OCI-LY1 (cell line): ENCODE results near the gene SKOR2.

Source experiments
- H2AFZ ChIP-seq: fragments of 200-600 bp; sonication (generic), shearing (Covaris generic); 2 replicates; pipeline ENCODE4 v1.6.0; 2014; ENCODE audit warnings: antibody characterized with exemption, mild to moderate bottlenecking, low read length
- H3F3A ChIP-seq: fragments of 200-600 bp; sonication (generic), shearing (Covaris generic); 2 replicates; pipeline ENCODE4 v1.6.0; 2014; ENCODE audit warnings: mild to moderate bottlenecking, antibody characterized with exemption, low read length, moderate library complexity; ENCODE audit not compliant: insufficient read depth
- H3K27ac ChIP-seq: fragments of 200-600 bp; sonication (generic); 2 replicates; pipeline ENCODE4 v1.5.1; 2014; ENCODE audit warnings: low read length, mixed run types, mild to moderate bottlenecking, low read depth; ENCODE audit not compliant: poor library complexity, severe bottlenecking
- H3K27me3 ChIP-seq: fragments of 200-600 bp; sonication (generic); 2 replicates; pipeline ENCODE4 v1.6.0; 2014; ENCODE audit warnings: antibody characterized with exemption, mild to moderate bottlenecking, low read length, moderate library complexity; ENCODE audit not compliant: insufficient read depth
- H3K36me3 ChIP-seq: fragments of 200-600 bp; sonication (generic); 2 replicates; pipeline ENCODE4 v1.6.1; 2014; ENCODE audit warnings: mild to moderate bottlenecking, antibody characterized with exemption, low read length, moderate library complexity, mixed read lengths; ENCODE audit not compliant: insufficient read depth
- H3K4me1 ChIP-seq: fragments of 200-600 bp; sonication (generic); 2 replicates; pipeline ENCODE4 v1.5.1; 2014; ENCODE audit warnings: mild to moderate bottlenecking, low read length, moderate library complexity; ENCODE audit not compliant: insufficient read depth, severe bottlenecking
- H3K4me2 ChIP-seq: fragments of 200-600 bp; sonication (generic), shearing (Covaris generic); 2 replicates; pipeline ENCODE4 v1.6.1; 2014; ENCODE audit warnings: low read length
- H3K4me3 ChIP-seq: fragments of 200-600 bp; sonication (generic); 2 replicates; pipeline ENCODE4 v1.5.1; 2014; ENCODE audit warnings: low read length, low read depth, mild to moderate bottlenecking, mixed read lengths; ENCODE audit not compliant: poor library complexity, severe bottlenecking
- H3K79me2 ChIP-seq: fragments of 200-600 bp; shearing (Covaris generic); 2 replicates; pipeline ENCODE4 v1.6.1; 2016; ENCODE audit warnings: mixed run types, low read length, mixed read lengths; ENCODE audit not compliant: insufficient read depth
- H3K9ac ChIP-seq: fragments of 200-600 bp; sonication (generic), shearing (Covaris generic); 2 replicates; pipeline ENCODE4 v1.6.1; 2014; ENCODE audit warnings: mild to moderate bottlenecking, low read length, mixed read lengths
- H3K9me2 ChIP-seq: fragments of 200-600 bp; sonication (generic), shearing (Covaris generic); 2 replicates; pipeline ENCODE4 v1.6.1; 2014; ENCODE audit warnings: low read depth, mild to moderate bottlenecking, low read length, mixed read lengths
- H3K9me3 ChIP-seq: fragments of 200-600 bp; shearing (Covaris generic); 2 replicates; pipeline ENCODE4 v1.6.1; 2014; ENCODE audit warnings: low read length, mixed read lengths
- H4K20me1 ChIP-seq: fragments of 200-600 bp; sonication (generic), shearing (Covaris generic); 2 replicates; pipeline ENCODE4 v1.6.0; 2016; ENCODE audit warnings: mild to moderate bottlenecking, low read length; ENCODE audit not compliant: insufficient read depth
- EZH2 ChIP-seq: fragments of 200-600 bp; sonication (generic), shearing (Covaris generic); IDR thresholded peaks from 2 replicates; pipeline ENCODE4 v1.8.0; 2017; ENCODE audit warnings: borderline replicate concordance, mixed run types, mild to moderate bottlenecking, antibody characterized with exemption, low read length, moderate library complexity, mixed read lengths
- TF ChIP-seq, protein P1 (sequence below): fragments of 200-600 bp; sonication (generic), shearing (Covaris generic); IDR thresholded peaks from 2 replicates; pipeline ENCODE4 v1.5.1; 2017; ENCODE audit warnings: mild to moderate bottlenecking, antibody characterized with exemption, low read length, moderate library complexity, mixed read lengths

The SKOR2 gene

DNA sequence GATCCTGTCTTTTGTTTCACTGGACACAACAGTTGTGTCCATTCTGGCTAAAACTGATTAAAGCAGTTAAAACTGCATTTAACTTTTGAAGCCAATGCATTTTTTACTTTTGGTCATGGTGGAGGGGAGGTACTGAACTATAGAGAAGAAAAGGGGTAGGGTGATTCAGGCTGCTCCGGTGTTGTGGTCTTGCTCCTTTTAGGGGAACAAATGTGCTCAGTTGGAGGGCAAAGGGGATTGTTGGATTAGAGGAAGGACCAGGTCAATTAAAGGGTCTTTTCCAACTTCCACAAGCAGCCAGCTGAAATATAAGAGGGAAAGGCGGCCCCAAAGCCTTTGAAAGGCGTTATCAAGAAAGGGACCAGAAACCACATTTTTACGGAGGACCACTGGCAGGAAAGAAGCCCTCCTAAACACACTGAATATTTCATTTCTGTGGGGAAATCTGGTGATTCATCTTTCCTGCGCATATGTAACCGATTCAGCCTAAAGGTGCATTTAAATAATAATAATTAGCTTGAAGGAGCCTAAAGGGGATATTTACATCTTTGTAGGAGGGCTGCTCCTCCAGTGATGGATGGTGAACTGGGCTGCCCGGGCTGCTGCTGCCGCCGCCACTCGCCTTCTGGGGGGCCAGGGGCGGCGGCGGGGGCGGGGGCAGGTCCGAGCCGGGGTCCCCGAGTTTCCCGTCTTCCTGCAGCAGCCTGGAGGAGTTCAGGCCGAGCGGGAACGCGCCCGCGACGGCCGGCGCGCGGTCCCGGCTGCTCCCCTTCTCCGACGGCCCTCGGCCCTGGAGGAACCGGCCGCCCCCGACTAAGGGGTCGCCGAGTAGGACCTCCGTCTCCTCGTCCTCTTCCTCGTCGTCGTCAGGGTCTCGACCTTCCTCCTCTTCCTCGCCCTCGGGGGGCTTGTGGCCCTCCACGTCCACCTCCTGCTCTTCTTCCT lies 5.2 kb downstream of the SKOR2 start:
- H3K9me3 ChIP-seq = no peaks in the 10 kb centered on the region
- no peak overlapping the region for H3K4me3 ChIP-seq
- H3K4me1 ChIP-seq = no peaks in the 10 kb centered on the region

DNA sequence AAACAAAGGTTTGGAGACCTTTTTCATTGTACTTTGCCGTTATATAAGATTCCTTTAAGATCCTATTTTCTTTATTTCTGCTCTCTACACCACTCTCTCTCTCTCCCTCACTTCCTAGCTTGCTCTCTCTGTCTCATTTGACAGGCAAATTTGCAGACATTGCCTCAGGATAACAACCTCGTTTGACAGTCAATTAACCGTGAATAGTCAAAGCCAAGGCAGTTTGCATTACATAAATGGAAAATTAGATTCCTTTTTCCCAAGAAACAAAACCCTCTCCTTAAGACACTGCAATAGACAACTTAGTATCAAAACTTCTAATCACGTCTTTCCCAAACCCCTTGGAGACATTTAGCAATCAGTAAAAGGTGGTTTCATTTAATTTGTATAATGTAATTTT lies 7.4 kb downstream of the SKOR2 start:
- no peaks in the 10 kb centered on the region for H3F3A ChIP-seq
- H3K79me2 ChIP-seq = no peaks in the 10 kb centered on the region
- H3K9me3 ChIP-seq = no peaks in the 10 kb centered on the region
- no peak overlapping the region for H3K27ac ChIP-seq
- no peak overlapping the region for H2AFZ ChIP-seq
- H3K4me1 ChIP-seq = no peaks in the 10 kb centered on the region
- no peak overlapping the region for H3K4me2 ChIP-seq
- TF ChIP-seq, protein P1, sequence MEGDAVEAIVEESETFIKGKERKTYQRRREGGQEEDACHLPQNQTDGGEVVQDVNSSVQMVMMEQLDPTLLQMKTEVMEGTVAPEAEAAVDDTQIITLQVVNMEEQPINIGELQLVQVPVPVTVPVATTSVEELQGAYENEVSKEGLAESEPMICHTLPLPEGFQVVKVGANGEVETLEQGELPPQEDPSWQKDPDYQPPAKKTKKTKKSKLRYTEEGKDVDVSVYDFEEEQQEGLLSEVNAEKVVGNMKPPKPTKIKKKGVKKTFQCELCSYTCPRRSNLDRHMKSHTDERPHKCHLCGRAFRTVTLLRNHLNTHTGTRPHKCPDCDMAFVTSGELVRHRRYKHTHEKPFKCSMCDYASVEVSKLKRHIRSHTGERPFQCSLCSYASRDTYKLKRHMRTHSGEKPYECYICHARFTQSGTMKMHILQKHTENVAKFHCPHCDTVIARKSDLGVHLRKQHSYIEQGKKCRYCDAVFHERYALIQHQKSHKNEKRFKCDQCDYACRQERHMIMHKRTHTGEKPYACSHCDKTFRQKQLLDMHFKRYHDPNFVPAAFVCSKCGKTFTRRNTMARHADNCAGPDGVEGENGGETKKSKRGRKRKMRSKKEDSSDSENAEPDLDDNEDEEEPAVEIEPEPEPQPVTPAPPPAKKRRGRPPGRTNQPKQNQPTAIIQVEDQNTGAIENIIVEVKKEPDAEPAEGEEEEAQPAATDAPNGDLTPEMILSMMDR = no peak
- no peak for TF ChIP-seq EZH2
- no peak overlapping the region for H3K4me3 ChIP-seq
- no peaks in the 10 kb centered on the region for H3K9me2 ChIP-seq
- no peaks in the 10 kb centered on the region for H3K27me3 ChIP-seq
- H3K9ac ChIP-seq = no peak overlapping the region
- H3K36me3 ChIP-seq = no peaks in the 10 kb centered on the region
- H4K20me1 ChIP-seq = no peaks in the 10 kb centered on the region

More for the DNA sequence above, 5.2 kb downstream of the SKOR2 start:
- no peaks in the 10 kb centered on the region for H3K36me3 ChIP-seq
- no peaks in the 10 kb centered on the region for H3F3A ChIP-seq
- H3K9ac ChIP-seq = no peak overlapping the region
- H3K27me3 ChIP-seq = no peaks in the 10 kb centered on the region
- H2AFZ ChIP-seq = no peak overlapping the region
- H3K27ac ChIP-seq = no peak overlapping the region
- no peaks in the 10 kb centered on the region for H3K79me2 ChIP-seq
- H3K9me2 ChIP-seq = no peaks in the 10 kb centered on the region
- no peaks in the 10 kb centered on the region for H4K20me1 ChIP-seq
- H3K4me2 ChIP-seq = no peak overlapping the region
- no peak for TF ChIP-seq EZH2
- TF ChIP-seq, protein P1 = no peak

DNA sequence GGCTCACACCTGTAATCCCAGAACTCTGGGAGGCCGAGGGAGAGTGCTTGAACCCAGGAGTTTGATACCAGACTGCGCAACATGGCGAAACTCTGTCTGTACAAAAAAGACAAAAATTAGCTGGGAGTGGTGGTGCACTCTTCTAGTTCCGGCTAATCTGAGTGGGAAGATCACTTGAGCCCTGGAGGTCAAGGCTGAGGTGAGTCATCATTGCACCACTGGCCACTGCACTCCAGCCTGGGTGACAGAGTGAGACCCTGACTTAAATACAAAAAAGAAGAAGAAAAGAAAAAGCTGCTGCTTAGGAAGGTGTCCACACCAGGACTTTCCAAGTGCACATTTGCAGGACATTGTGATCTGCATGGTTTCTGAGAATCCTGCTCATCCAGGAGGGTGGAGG lies 16.4 kb downstream of the SKOR2 start:
- Histone ChIP-seq H3K27ac (no peak overlapping the region), H3K4me1 (no peaks in the 10 kb centered on the region), H3K27me3 (no peaks in the 10 kb centered on the region), H2AFZ (no peak overlapping the region), H3K9me2 (no peaks in the 10 kb centered on the region), H3K36me3 (no peaks in the 10 kb centered on the region), H3K9ac (no peak overlapping the region), H3K4me2 (no peak overlapping the region), H4K20me1 (no peaks in the 10 kb centered on the region), H3K4me3 (no peak overlapping the region), H3F3A (no peaks in the 10 kb centered on the region), H3K79me2 (no peaks in the 10 kb centered on the region), H3K9me3 (no peaks in the 10 kb centered on the region)
- no peak for TF ChIP-seq EZH2
